Activated gamma-delta T cell treated with Interleukin-2 at 50 U/mL for 16 hours (primary cell): ENCODE measurements around the gene STEAP1.
"Not testable (repeated sequence)": the region's sequence is repeated elsewhere in the genome, so short reads cannot be mapped to it uniquely, and the experiment has no call there.

ENCODE experiments used
- DNase-seq: peaks from one replicate; pipeline ENCODE4 v3.0.0-alpha.2; 2020

STEAP1 gene

GRCh38 chr7:90175667-90176066, 21.4 kb downstream of the STEAP1 start:
- no peak for DNase-seq

DNA sequence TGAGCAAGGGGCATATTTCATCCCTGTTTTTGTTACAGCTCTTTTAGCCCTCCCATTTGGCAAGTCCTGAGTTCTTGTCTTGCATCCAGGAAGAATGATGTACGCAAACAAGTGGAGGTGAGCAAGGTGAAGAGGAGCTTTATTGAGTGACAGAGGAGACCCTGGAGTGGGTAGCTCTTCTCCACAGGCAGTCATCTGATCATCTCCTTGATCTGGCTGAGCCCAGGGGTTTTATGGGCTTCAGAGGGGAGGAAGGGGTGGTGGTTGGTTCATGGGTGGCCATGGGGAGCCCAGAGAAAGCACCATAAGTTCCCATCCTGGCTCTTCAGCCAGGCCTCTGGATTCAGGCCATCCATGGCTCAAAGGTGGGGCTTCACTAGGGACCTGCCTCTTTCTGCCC, 21.9 kb downstream of the STEAP1 start:
- no peak for DNase-seq

- no peak for DNase-seq
Measured at GRCh38 chr7:90178166-90178565, 23.9 kb downstream of the STEAP1 start.

DNA sequence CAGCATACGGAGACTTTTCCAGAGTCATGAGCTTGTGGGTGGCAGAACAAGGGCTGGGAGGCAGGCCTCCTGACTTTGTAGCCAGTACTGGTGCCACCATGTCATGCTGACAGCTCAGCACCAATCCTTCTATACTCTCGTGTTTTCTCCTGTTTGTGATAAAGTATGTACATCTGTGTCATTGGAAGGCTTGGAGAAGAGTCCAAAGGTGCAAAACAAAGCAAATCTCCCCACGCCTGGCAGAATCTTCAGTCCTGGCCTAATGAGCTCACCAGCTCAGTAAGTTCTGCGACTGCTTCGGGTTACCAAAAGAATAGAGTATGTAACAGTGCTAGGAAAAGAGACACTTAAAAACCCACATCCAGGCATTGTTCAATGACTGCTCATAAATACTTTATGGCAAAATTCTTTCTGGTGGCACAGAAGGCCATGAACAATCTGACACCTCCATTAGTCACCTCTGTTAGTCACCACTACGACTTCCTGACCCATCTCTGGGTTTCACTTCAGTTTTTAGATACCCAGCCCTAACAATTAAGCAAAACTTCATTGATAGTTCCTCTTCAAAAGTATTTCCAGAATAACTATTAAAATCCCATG, 24.5 kb downstream of the STEAP1 start:
- no peak for DNase-seq

- DNase-seq: no peak
Measured at GRCh38 chr7:90180011-90180585, 25.8 kb downstream of the STEAP1 start.

DNA sequence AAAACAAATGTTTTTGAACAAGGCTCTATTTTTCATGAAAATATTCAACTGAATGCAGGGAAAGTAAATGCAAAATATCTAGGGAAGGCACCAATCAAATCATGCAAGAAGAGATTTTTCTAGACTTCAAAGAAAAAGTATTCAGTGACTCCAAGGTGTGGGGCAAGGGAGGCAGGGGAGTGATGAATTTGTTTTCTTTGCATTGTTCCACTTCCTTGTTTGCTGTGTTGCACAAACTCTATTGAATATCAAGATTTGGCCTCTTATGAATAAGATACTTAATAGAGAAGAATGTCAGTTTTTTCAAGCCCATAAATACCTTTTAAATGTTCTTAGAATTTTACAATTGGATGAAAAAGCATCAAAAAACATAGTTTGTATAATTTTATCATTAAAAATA, 26.4 kb downstream of the STEAP1 start:
- no peak for DNase-seq

DNA sequence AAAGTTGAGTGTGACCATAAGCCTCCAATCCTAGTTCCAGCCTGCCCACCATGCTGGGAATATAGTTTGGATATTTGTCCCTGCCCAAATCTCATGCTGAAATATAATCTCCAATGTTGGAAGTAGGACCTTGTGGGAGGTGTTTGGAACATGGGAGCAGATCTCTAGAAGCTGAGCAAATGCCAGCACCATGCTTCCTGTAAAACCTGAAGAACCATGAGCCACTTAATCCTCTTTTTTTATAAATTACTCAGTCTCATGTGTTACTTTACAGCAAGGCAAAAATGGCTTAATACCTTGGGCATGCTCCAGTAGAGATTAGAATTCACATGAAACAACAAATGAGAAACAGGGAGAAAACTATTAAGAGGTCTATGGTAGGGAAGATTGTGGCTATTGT, 27.2 kb downstream of the STEAP1 start:
- no peak for DNase-seq

DNA sequence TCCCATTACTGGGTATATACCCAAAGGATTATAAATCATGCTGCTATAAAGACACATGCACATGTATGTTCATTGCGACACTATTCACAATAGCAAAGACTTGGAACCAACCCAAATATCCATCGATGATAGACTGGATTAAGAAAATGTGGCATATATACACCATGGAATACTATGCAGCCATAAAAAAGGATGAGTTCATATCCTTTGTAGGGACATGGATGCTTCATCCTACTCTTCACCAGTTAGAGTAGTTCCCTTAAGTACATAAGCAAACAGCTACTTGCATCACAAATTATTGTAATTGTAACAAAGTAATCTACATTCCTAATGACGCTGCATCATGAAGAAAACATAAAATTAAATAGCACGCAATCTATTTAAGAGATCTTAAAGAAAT, 32.0 kb downstream of the STEAP1 start:
- not testable (repeated sequence) for DNase-seq

- no peak for DNase-seq
Measured at GRCh38 chr7:90187507-90188050, 33.3 kb downstream of the STEAP1 start.

- DNase-seq: no peak
Measured at GRCh38 chr7:90188281-90188680, 34.0 kb downstream of the STEAP1 start.

DNA sequence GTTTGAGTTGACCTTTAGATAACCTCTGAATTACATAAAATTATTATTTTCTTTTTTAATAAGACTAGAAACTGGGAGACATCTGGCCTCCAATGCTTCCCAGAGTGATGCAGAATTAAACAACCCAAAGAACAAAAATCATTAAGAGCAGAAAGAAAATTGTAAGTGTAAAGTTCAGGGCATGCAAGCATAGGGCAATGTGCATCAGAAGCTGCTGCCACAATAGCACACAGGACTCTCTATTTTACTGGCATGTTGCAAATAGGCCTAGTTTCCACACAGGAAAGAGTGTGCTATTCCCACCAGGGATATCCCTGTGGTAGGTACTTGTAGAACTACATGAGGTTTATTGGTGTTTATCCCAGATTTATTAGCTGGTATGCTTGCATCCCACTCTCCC, 36.7 kb downstream of the STEAP1 start:
- no peak for DNase-seq

DNA sequence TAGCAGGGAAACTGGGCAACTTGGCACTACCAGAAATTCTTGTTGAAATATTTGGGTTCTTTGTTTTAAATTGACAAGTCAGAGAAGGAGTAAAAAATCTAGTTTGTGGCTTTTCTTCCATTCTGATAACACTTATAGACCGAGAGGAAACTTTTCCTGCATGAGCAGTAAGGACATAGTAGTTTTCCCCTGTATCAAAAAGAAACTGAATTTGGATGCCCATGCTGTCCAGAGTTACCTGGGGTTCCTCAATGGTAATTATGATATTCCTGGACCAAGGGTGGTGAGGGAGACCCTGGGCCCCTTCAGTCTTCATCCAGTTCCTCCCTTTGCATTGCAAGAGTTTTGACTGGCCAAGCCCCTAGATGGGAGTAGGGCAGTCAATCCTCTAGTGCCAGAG, 37.4 kb downstream of the STEAP1 start:
- DNase-seq: no peak

GRCh38 chr7:90192876-90193750, 38.8 kb downstream of the STEAP1 start:
- no peak for DNase-seq

DNA sequence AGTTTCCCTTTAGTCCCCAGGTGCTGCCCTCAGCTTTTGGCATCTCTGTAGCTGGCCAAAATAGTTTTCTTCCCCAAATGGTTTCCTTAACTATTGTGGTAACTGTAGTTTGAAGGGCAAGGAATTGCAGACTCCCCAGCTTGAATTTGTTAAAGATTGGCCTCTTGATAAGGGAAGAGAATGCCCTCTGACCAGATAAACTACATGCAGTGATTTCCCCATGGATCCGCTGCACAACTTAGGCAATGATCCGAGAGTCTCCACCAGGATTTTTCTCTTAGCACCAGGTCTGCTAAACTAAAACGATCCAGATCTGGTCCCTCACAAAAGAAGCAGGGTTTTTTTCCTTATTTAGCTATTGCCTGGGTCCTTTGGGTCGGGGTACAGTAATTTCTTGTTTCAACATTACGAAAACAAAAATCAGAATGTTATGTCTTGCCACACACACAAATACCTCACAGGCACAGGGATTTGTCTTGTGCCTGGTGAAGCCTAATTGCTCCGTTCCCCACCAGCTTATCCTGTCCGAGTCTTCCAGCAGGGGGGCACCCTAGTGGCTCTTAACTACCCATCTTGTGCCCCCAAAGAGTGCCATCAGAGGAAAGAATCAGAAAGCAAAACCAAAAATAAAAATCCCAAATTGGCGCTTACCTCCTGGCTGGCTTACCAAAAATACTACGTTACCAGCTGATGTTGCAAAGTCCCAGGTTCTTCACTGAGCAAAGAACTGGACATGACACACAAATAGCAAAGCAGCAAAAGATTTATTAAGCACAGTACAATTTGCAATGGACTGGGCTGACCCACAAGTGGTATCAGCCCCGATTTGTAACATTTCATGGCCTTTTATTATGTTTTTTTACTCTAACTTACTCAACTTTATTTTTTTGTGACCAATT, 40.9 kb downstream of the STEAP1 start:
- DNase-seq: no peak

- DNase-seq: no peak
Measured at GRCh38 chr7:90201500-90202195, 47.4 kb downstream of the STEAP1 start.

- DNase-seq: no peak
Measured at GRCh38 chr7:90207956-90208355, 53.7 kb downstream of the STEAP1 start.

DNA sequence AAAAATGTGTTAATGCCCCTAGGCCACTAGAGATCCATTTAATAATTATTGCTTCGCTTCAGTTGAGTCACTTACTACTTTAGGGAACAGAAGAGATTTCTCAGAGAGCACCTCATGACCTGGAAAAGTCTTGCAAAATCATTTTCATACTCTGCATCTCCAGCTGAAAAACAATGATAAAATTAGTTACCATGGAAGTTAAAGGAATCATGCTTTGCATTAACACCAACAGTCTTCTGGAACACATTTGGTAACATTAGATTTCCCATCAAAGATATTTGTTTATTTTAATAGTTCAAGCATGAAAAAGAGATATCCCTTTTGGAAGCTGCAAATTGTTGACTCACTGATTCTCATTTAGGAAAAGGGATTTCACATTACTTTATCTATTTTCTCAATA, 55.5 kb downstream of the STEAP1 start:
- no peak for DNase-seq

DNA sequence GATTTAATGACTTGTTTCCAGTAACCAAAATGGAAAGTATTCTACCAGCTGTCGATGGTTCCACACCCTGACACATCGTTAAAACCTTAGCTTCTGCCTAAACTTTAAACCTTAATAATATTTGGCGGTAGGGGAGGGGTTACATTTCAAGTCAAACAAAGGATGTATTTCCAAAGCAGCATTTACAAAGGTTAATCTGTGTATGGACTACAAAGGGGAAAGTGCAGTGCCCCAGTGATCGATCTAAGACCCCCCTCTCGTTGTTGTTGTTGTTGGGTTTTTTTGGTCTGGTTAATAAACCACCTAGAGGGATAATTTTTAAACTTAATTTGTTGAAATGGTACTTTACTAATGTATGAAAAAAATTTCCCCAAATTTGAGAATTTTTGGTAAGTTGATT, 56.2 kb downstream of the STEAP1 start:
- DNase-seq: no peak

DNA sequence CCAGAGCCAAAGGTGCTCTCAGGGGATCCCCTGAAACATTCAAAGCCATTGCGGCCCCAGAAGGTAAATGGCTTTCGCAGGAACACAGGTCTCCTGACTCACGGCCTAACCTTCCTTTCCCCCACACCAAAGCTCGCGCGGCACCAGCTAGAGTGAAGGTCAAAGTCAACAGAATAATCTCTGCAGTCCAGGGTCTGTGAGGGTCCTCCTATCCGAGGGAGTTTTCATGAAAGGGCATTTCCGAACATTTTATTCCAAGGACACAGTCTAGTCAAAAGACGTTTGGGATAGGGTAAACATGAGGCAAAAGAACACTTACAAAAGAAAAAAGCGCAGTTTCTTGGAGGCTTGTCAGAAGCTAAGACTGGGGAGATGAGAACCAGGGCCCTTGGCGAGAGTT, 56.7 kb downstream of the STEAP1 start:
- no peak for DNase-seq

- no peak for DNase-seq
Measured at GRCh38 chr7:90211391-90212148, 57.3 kb downstream of the STEAP1 start, which contains the start of gene STEAP2. Gene STEAP2, plus strand, starts transcription at chr7:90211740. Its CDS starts 13,343 bp downstream, at chr7:90225083.

GRCh38 chr7:90212149-90212495, 57.9 kb downstream of the STEAP1 start:
- DNase-seq: no peak
